HG03575 (cell line): Measurements from ENCODE around the gene GAB1.

Experiments
- ATAC-seq: cut with Tn5 transposase; IDR thresholded peaks from one replicate; pipeline ENCODE4 v1.9.1; 2021; ENCODE audit not compliant: unreplicated experiment, insufficient number of reproducible peaks, low FRiP score; ENCODE audit errors: extremely low read depth

Gene GAB1

DNA sequence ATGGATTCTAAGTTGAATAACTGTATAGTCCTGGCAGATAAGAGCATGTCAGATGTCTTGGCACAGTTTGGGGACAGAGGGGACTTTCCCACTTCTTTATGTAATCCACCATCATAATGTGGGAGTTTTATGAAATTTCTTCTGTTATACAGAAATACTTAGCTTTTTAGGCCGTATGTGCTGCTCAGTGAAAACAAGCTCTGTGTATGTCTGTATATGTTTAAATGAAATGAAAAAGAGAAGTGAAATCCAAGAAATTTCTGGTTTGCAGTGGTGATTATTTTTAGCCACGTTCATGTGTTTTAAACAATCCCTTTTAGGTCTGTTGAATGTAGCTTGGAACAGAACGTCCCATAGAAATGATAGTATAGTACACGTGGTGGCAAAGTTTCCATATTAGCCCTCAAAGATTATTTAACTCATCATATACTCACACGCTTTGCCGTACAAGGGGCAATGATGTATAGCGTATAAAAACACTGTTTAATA is 41.0 kb downstream of the GAB1 start:
- peak; percentile 42 for ATAC-seq

DNA sequence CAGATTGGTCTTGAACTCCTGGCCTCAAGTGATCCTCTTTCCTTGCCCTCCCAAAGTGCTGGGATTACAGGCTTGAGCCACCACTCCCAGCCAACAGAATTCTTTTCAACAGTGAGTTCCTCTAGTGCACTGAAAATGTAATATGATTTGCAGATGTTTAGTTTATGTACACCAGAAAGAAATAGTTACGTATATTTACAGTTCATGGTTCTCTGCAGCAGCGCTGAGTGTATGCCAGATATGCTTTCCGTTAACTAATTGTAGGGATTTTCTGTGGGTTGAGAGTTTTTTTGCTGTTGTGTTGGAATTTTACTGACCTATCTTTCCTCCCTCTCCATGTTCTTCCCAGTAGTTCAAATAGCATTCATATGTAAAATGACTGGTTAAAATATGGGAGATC is 44.0 kb downstream of the GAB1 start:
- no peak for ATAC-seq

DNA sequence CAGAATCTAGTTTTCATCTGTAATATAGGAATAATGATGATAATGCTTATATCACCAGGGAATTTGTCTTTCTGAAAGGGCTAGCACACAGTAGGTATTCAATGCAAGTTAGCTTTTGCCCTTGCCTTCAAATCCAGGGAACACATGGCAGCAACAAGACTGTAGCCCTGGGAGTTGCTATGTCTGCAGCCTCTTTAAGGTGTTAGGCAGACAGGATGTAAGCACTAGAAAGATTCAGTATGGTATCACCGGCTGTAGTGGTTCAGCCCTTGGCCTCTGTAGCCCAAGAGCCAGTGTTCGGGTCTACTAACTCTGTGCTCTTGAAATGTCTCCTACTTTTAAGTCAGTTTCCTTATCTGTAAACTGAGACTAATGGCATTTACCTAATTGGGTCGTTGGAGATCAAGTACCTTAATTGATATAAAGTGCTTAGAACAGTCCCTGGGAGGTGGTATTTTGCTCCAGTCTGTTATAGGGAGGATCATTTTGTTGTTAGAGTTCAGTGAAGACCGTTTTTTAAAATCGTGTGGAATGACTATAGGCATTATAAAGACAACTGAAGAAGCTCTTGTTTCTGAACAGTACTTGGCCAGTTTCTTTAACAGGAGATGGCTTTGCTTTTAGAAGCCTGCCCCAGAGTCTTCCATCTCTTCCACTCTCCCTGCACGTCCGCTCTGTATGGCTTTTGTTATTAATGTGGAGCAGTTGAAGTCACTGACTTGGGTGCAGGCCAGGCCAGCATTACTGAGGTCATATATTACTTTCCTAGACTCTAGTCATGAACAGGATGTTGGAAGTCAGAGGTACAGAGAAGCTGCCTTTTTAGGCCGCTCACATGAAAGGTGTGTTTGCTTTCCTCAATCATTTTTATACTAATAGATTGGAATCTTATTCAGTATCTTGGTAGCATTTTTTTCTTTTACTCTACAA is 44.8 kb downstream of the GAB1 start:
- ATAC-seq: no peak

GRCh38 chr4:143382596-143382995 is 45.9 kb downstream of the GAB1 start:
- ATAC-seq: no peak

GRCh38 chr4:143383005-143383574 is 46.4 kb downstream of the GAB1 start:
- ATAC-seq: no peak

DNA sequence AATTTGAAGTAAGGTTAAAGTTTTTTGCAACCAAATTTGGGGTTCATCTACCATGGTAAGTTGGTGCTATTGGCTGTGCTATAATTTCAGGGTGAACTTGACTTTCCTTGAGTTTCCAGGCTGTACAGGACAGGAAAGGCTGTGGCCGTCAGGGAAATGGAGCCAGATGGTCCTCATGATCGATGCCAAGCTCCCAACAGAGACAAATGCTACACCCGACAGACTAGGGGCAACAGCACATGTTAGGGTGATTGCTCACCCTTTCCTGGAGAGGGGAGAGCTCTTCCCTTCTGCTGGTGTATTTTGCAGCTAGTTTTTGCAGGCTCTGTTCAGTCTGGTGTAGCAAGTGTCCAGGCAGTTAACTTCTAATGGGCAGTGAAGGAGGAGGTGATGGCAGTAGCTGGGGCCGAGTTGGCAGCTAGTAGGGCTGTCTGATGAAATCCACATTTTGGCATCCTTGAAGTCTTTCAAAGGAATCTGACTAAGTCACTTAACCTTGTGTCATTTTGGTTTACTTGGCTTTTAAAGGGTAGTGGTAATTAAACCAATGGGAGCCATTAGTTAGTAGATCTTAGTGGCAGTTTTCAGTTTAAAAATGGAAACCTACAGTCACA is 47.8 kb downstream of the GAB1 start:
- no peak for ATAC-seq

DNA sequence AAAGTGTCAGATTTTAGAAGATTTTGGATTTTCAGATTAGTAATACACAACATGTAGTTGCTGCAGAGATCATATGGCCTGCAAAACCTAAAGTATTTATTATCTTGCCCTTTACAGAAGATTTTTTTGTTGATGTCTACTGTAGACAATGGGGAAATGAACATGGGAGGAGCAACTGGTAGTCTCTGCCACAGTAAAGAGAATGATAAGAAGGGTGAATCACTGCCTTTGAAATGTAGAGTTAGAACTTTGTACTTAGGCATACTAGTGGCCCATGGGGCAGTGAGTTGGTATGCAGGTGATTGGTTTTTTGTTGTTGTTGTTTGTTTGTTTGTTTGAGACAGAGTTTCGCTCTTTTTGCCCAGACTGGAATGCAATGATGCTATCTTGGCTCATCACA is 50.1 kb downstream of the GAB1 start:
- no peak for ATAC-seq

GRCh38 chr4:143389579-143390195 is 53.0 kb downstream of the GAB1 start:
- ATAC-seq: no peak

DNA sequence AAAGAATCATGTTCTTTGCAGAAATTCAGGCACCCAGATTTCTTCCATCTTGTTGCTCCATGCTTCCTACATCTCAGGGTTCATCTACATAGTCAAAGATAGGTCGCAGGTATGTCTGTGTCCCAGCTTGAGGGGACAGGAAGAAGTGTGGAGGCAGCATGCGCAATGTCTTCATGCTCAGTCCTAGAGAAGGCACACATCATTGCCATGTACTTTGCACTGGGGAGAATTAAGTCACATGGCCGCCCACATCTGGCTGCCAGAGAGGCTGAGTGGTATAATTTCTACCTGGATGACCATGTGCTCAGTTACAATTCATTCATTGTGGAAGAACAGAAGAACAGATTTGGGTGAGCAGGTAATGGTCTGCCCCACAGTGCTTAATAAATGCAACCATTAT is 54.1 kb downstream of the GAB1 start:
- no peak for ATAC-seq

- ATAC-seq: no peak
Measured at GRCh38 chr4:143391261-143391660, 54.6 kb downstream of the GAB1 start.

- ATAC-seq: no peak
Measured at GRCh38 chr4:143391895-143392294, 55.2 kb downstream of the GAB1 start.

GRCh38 chr4:143393195-143393594 is 56.5 kb downstream of the GAB1 start:
- ATAC-seq: no peak

DNA sequence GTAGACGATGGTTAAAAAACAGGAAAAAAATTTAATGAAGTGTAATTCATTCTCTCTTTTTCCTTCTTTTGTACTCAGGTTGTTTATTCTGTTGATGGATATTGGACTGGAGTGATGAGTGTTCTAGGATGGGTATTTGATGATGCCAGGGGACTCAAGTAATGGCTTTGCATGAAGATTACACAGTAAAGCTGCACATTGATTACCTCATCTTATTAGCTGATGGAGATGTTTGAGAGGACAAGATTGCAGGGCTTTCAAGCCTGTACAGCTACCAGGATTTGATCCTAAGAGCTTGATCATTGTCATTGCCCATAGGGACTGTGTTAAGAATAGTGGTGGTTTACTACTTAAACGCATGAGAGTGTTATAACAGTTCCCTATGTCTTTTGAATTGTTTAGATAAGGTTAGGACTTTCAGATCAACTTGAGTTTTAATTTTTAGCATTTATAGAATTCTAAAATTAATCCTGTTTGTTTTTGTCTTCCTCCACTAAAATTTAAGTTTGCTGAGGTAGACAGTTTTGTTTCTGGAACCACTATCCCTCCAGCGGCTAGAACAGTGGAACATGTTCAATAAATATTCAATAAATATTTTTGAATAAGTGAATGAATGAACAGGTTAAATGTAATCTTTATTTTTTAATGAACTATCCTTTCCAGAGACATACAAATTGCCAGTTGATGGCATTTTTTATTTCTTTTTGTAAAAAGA is 58.2 kb downstream of the GAB1 start:
- no peak for ATAC-seq

DNA sequence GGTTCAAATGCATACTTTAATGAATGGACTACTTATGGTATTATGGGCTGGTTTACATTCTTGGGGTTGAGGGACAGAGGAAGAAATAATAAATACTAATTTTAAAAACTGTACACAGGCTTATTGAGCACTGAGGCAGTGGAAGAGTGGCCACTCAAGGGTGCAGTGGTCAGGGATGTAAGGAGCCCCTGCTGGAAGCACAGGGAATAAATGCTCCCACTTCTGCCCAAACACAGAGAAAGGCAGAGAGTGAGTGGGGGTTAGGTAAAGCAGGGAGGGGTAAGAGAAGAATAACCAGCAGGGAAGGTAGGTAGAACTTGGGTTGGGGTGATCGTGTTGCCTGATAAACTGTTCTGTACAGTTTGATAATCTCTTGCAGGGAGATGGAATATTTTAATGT is 60.0 kb downstream of the GAB1 start:
- no peak for ATAC-seq

GRCh38 chr4:143397335-143397734 is 60.7 kb downstream of the GAB1 start:
- no peak for ATAC-seq

GRCh38 chr4:143397887-143398286 is 61.2 kb downstream of the GAB1 start:
- ATAC-seq: no peak

DNA sequence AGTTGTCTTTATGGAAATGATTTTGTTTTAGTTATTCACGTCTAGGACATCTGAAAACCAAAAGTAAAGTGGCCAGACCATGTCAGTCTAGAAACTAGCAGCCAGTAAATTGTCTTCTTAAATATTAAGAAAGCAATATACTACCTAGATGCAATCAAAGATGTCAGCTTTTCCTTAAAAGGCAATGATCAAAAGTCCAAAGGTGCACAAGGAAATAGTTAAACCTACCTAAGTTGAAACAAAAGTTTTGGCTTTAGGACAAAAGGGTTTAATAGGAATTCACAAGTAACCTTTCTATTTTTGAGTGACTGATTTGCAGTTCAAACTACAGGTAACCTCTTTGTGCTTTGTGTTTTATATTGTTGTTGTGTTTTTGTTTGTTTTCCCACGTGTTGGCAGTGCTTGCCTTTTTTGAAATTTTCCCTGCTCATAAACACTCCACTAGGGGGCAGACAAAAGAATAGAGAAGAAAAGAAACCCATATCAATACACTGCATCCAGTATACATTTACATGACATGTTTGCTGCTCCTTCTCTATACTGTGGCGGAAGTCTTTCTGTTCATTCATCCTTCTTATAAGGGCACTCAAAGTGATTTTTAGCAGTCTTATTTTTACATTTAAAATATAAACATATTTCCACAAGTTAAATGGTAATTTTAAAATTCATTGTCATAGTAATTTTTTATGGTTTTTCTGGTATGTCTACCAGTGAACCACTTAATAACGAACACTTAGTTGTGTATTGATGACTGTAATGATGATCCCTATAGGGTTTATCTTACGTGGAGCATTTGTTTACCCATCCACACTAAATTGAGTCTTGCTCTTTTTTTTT is 62.7 kb downstream of the GAB1 start:
- ATAC-seq: no peak

DNA sequence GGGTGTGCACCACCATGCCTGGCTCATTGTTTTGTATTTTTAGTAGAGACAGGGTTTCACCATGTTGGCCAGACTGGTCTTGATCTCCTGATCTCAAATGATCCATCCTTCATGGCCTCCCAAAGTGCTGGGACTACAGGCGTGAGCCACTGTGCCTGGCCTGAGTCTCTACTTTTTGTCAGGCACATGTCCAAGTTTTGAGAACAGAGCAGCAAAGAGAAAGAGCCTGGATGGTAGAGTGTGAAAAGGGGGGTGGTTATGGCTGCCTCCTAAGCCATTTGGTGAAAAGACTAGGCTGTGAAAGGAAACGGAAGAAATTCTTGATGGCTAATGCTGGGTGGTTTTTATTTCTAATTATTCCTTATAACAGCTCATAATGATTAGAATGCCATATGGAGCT is 63.4 kb downstream of the GAB1 start:
- no peak for ATAC-seq
